KOPT-K1 (cell line): ENCODE measurements around the gene PGK1.
"Not testable (repeated sequence)": the region's sequence is repeated elsewhere in the genome, so short reads cannot be mapped to it uniquely, and the experiment has no call there.

ENCODE experiments used
- H3K27ac ChIP-seq: fragments of 200-600 bp; sonication (generic); 2 replicates; pipeline ENCODE4 v1.5.1; 2016; ENCODE audit warnings: antibody characterized with exemption, mild to moderate bottlenecking, low read depth, low read length; ENCODE audit not compliant: poor library complexity, severe bottlenecking
- H3K36me3 ChIP-seq: fragments of 200-600 bp; sonication (generic); 2 replicates; pipeline ENCODE4 v1.5.1; 2017; ENCODE audit warnings: antibody characterized with exemption, mild to moderate bottlenecking, low read length, moderate library complexity; ENCODE audit not compliant: insufficient read depth
- H3K9me3 ChIP-seq: fragments of 200-600 bp; sonication (generic); 2 replicates; pipeline ENCODE4 v1.5.1; 2017; ENCODE audit warnings: antibody characterized with exemption, low read length, mild to moderate bottlenecking; ENCODE audit not compliant: insufficient read depth, poor library complexity, severe bottlenecking

Gene PGK1

DNA sequence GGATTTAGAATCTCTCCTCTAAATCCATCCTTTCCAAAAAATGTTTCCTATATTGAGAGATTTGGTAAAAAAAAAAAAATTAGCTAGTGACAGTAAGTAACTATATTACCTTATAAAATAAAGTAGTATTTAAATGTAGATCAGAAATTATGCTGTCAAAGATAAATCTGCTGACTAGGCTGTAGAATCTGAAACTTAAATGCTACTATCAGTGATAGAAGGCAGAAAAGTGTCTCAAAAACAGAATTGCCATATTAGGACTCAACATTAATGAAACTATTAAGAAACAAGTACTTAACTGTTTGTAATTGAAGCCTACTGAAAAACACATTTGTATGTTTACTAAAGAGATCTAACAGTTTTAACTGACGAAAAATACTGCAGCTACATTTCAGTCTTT lies 27.1 kb downstream of the PGK1 start:
- Histone ChIP-seq H3K9me3 (no peaks in the 10 kb centered on the region), H3K36me3 (peaks cover 66% of the 10 kb centered on the region), H3K27ac (no peak overlapping the region)

DNA sequence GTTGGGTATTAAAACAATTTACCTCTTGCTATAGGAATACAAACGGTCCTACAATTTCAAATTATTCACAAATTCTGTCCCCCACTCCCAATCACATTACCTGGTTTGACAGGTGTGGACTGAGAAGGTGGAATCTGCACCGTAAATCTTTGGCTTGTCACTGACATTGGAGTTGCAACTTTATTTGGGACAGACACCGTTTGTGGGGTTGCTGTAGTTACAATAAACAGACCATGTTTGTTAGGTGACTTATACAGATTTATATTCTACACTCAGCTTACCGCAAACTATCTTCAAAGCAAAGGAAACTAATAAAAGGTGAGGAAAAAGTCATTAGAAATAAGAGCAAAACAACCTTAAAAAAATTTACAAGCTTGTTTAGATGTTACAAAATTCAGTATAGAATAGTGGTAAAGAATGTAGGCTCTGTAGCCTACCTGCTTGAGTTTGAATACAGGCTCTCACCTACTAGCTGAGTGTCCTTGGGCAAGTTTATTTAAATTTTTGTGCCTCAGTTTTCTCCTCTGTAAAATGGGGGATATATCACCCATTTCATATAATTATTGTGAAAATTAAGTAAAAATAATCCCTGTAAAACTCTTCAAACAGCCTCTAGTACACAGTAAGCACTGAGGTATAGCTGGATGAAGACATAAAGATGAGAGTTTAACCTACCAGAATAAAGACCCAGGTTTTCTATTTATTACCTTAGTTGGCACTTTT lies 29.4 kb downstream of the PGK1 start:
- Histone ChIP-seq H3K36me3 (peaks cover 48% of the 10 kb centered on the region), H3K9me3 (no peaks in the 10 kb centered on the region), H3K27ac (no peak overlapping the region)

DNA sequence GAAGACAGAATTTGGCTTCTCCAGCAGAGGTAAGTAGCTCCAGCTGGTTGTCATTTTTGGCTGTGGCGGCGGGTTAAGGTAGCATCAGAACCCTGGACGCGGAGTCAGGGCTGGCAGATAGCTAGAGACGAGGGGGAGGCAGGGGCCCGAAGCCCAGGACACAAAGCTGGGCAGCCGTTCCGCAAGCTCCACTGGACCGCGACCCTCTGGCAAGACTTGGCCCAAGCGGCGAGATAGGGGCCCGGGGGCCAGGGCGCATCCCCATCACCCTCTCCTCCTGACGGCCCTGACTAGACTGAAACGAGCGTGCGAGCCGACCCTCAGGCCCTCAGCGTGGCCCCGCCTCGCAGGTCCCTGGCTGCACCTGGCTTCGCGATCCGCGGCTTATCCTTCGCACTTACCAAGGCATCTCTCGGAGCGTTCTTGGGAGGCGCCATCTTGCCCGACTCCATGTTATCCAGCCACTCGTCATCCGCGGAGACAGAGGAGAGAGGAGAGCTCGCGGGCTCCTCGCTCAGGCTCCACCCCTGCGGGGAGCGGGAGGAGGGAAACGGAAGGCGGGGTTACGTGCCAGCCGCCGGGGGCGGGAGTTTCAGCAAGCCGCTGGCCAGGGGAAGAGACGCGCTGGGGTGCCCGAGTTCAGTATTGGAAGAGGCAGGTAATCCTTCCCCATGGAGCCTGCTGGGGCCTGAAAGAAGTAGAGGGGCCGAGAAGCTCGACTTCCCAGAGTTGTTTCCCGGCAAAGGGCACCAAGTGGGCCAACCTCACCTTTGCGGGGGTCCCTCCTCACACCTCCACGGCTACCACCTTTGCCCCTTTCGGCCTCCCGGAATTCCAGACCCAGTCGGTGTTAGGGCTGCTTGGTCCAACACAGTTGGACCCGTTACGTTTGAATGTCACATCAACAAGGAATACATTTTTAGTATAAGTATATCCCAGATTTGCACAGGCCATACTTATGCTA lies 35.4 kb downstream of the PGK1 start, which contains the start of gene TAF9B:
Gene TAF9B (minus strand): TSS at position 491 of the 964 bp plus-strand sequence. CDS start 39 bp downstream, at position 452.
- H3K9me3 ChIP-seq, result no peaks in the 10 kb centered on the region
- H3K27ac ChIP-seq, result peak within 1 kb of the TSS; percentile 77
- H3K36me3 ChIP-seq, result peaks cover 5% of the 10 kb centered on the region

DNA sequence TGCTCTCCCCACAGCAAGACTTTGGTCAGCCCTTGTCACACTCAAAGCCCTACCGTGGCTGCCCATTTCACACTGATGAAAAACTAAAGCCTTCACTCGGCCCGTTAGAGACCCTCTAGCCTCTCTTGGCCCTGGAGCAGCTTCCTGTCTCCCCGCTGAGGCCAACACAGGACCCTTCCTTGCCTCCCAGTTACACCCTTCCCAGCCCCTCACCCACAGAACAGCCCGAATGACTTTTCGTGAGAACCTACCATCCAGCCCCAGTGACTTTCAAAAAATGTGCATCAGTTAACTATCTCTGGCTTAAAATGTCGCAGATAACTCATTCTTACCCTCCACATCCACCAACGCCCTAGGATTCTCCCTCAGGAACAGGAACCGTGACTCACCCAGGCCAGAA lies 36.2 kb downstream of the PGK1 start:
- peak overlapping the region; percentile 77 for H3K27ac ChIP-seq

DNA sequence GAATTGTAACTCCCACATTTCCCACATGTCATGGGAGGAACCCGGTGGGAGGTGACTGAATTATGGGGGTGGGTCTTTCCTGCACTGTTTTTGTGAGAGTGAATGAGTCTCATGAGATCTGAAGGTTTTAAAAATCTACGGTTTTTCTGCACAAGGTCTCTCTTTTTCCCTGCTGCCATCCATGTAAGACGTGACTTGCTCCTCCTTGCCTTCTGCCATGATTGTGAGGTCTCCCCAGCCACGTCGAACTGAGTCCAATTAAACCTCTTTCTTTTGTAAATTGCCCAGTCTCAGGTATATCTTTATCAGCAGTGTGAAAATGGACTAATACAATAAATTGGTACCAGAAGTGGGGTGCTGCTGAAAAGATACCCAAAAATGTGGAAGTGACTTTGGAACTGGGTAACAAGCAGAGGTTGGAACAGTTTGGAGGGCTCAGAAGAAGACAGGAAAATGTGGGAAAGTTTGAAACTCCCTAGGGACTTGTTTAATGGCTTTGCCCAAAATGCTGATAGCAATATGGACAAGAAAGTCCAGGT lies 43.0 kb downstream of the PGK1 start:
- H3K27ac ChIP-seq, H3K36me3 ChIP-seq, H3K9me3 ChIP-seq: not testable (repeated sequence)

More for the DNA sequence above, 36.2 kb downstream of the PGK1 start:
- no peaks in the 10 kb centered on the region for H3K9me3 ChIP-seq
- peaks cover 5% of the 10 kb centered on the region; the same call in 1 of the 2 replicates for H3K36me3 ChIP-seq

DNA sequence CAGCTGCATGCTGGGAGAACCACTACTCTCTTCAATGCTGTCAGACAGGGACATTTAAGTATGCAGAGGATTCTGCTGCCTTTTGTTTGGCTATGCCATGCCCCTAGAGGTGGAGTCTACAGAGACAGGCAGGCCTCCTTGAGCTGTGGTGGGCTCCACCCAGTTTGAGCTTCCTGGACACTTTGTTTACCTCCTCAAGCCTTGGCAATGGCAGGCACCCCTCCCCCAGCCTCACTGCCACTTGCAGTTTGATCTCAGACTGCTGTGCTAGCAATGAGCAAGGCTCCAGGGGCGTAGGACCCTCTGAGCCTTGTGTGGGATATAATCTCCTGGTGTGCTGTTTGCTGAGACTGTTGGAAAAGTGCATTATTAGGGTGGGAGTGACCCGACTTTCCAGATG lies 53.3 kb downstream of the PGK1 start:
- not testable (repeated sequence) for H3K9me3 ChIP-seq, H3K36me3 ChIP-seq, H3K27ac ChIP-seq

DNA sequence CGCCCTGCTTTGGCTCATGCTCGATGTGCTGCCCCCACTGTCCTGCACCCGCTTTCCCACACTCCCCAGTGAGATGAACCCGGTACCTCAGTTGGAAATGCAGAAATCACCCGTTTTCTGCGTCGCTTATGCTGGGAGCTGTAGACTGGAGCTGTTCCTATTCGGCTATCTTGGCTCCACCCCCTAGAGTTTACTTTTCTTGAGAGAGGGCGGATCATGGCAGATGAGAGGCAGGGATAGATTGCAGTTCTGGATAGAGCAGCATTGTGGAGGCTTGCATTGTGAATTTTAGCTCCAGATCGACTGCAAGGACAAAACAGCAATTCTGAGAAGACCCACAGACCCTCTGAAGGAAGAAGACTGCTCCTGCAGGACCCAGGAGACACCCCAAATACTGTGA lies 53.8 kb downstream of the PGK1 start:
- not testable (repeated sequence) for H3K9me3 ChIP-seq

DNA sequence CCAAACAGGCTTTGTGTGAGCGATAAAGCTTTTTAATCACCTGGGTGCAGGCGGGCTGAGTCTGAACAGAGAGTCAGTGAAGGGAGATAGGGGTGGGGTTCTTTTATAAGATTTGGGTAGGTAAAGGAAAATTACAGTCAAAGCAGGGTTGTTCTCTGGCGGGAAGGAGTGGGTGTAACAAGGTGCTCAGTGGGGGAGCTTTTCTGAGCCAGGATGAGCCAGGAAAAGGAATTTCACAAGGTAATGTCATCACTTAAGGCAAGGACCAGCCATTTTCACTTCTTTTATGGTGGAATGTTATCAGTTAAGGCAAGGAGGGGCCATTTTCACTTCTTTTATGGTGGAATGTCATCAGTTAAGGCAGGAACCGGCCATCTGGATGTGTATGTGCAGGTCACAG lies 56.7 kb downstream of the PGK1 start:
- not testable (repeated sequence) for H3K36me3 ChIP-seq, H3K27ac ChIP-seq, H3K9me3 ChIP-seq

More for the DNA sequence above, 53.8 kb downstream of the PGK1 start:
- not testable (repeated sequence) for H3K27ac ChIP-seq, H3K36me3 ChIP-seq

DNA sequence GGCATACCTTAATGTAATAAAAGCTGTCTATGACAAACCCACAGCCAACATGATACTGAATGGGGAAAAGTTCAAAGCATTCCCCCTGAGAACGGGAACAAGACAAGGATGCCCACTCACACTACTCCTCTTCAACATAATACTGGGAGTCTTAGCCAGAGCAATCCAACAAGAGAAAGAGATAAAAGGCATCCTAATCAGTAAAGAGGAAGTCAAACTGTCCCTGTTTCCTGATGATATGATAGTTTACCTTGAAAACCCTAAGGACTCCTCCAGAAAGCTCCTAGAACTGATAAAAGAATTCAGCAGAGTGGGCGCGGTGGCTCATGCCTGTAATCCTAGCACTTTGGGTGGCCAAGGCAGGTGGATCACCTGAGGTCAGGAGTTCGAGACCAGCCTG lies 59.1 kb downstream of the PGK1 start:
- not testable (repeated sequence) for H3K27ac ChIP-seq, H3K9me3 ChIP-seq

DNA sequence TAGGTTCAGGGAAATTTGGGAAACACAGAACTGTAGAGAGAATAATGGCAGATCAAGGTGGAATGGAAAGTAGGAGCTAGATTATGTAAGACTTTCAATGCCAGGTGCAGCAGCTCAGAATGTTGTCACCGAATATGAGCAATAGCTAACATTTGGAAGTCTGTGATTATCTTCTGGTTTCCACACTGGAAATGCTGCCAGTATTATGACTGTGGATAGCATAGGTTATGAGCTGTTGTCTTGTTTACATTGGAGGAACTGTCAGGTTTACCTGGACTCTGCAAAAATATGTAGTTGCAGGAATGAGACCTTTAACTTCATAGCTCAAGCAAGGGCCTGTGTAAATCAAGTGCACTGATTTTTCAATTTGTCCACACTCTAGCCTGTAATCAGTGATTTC lies 61.4 kb downstream of the PGK1 start:
- H3K9me3 ChIP-seq, result no peaks in the 10 kb centered on the region
- H3K27ac ChIP-seq, result no peak overlapping the region
- no peaks in the 10 kb centered on the region for H3K36me3 ChIP-seq

More for the DNA sequence above, 59.1 kb downstream of the PGK1 start:
- not testable (repeated sequence) for H3K36me3 ChIP-seq

DNA sequence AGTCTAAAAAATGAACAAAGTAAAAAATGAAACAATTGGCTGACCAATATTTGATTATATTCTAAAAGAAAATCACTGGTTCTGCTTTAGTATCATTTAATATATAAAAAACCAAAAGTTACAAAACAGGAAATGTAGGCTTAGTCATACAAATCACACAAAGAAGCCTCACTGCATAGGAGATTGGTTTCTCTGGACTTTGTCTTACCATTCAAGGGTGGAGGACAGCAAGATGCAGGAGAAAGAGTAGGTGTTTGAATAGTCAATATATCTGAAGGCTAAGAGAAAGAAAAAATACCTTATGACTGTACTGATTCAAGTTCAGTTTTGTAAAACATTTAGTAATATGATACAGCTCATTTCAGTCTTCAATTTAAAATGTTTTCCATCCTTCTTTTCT lies 64.0 kb downstream of the PGK1 start:
- Histone ChIP-seq H3K27ac (no peak overlapping the region), H3K9me3 (no peaks in the 10 kb centered on the region), H3K36me3 (no peaks in the 10 kb centered on the region)
